Fibroblast of lung (primary cell): ENCODE measurements around the gene BUD31. TPM values are rescaled to one million over a fixed set of nuclear protein-coding genes. Genes with fewer than 3 reads are reported as not detected.

Experiments used
- DNase-seq, 2 donors: peaks; one replicate each; pipeline versions ENCODE4 v3.0.0 to v3.0.0-alpha.2; 2010; ENCODE audit warnings: low read depth in 2 of 2
- H2AFZ ChIP-seq: 2 replicates; pipeline ENCODE4 v1.5.1; 2012; ENCODE audit warnings: low read length, control low read depth, inconsistent platforms
- H3K27ac ChIP-seq: 2 replicates; pipeline ENCODE4 v1.5.1; 2011; ENCODE audit warnings: low read length, control low read depth; ENCODE audit not compliant: insufficient read depth
- H3K27me3 ChIP-seq: 2 replicates; pipeline ENCODE4 v1.5.1; 2011; ENCODE audit warnings: mild to moderate bottlenecking, low read length; ENCODE audit not compliant: control insufficient read depth, insufficient read depth
- H3K36me3 ChIP-seq: 2 replicates; pipeline ENCODE4 v1.5.1; 2011; ENCODE audit warnings: low read length; ENCODE audit not compliant: control insufficient read depth, insufficient read depth
- H3K4me1 ChIP-seq: 2 replicates; pipeline ENCODE4 v1.5.1; 2011; ENCODE audit warnings: low read length; ENCODE audit not compliant: control insufficient read depth, insufficient read depth; ENCODE audit errors: extremely low read depth
- H3K4me2 ChIP-seq: 2 replicates; pipeline ENCODE4 v1.5.1; 2011; ENCODE audit warnings: low read length, control low read depth; ENCODE audit not compliant: insufficient read depth; ENCODE audit errors: extremely low read depth
- H3K4me3 ChIP-seq, 4 experiments: fragments of 200-600 bp in 1 of 4; sonication (generic) in 1 of 4; replicated peaks in 1 of 4; 2 replicates each; pipeline ENCODE4 v1.5.1; 2011 to 2016; ENCODE audit warnings: low read length in 4 of 4, low read depth in 3 of 4, mild to moderate bottlenecking in 3 of 4, control low read depth in 2 of 4, inconsistent platforms in 1 of 4, mixed read lengths in 1 of 4; ENCODE audit not compliant: insufficient read depth in 1 of 4; ENCODE audit errors: control extremely low read depth in 1 of 4
- H3K79me2 ChIP-seq: 2 replicates; pipeline ENCODE4 v1.5.1; 2012; ENCODE audit warnings: mild to moderate bottlenecking, low read length, inconsistent platforms; ENCODE audit not compliant: control insufficient read depth, insufficient read depth
- H3K9ac ChIP-seq: 2 replicates; pipeline ENCODE4 v1.5.1; 2011; ENCODE audit warnings: mild to moderate bottlenecking, low read length, control low read depth; ENCODE audit not compliant: insufficient read depth
- H3K9me3 ChIP-seq: 2 replicates; pipeline ENCODE4 v1.5.1; 2012; ENCODE audit warnings: low read depth, low read length; ENCODE audit not compliant: control insufficient read depth, insufficient read depth
- H4K20me1 ChIP-seq: 2 replicates; pipeline ENCODE4 v1.5.1; 2011; ENCODE audit warnings: low read length; ENCODE audit not compliant: control insufficient read depth, insufficient read depth; ENCODE audit errors: extremely low read depth
- EZH2 ChIP-seq: IDR thresholded peaks from 2 replicates; pipeline ENCODE4 v1.5.1; 2012; ENCODE audit warnings: low read length, control low read depth, mild to moderate bottlenecking; ENCODE audit errors: missing control alignments
- polyA plus RNA-seq, 2 donors: library from polyadenylated mRNA; depleted of rRNA in 1 of 2; stranded (reverse) in 1 of 2; unstranded in 1 of 2; fragments of >200 nt; gene quantifications; 2 replicates each; pipeline ENCODE4 v1.2.1, GENCODE V29; 2011 to 2012; ENCODE audit warnings: missing spikeins in 1 of 2
- total RNA-seq: library from RNA; depleted of rRNA; stranded (reverse); fragments of >200 nt; gene quantifications from 2 replicates; pipeline ENCODE4 v1.2.1, GENCODE V29; 2014
- TF ChIP-seq, protein P1 (sequence below), 2 donors: IDR thresholded peaks in 1 of 2; conservative IDR thresholded peaks in 1 of 2; 1 replicate in 1 of 2; 2 replicates in 1 of 2; pipeline ENCODE4 v1.5.1; 2011 to 2012; ENCODE audit warnings: low read length in 2 of 2, control low read depth in 1 of 2, inconsistent platforms in 1 of 2, low read depth in 1 of 2, mild to moderate bottlenecking in 1 of 2

The BUD31 gene
- total and polyA plus RNA-seq, 2 donors (not counting 1 experiment from before 2014, with no cell fraction given): 83.4 to 114 TPM

- Histone ChIP-seq H3K79me2 (peaks cover 67% of the 10 kb centered on the region), H2AFZ (no peak overlapping the region), H3K9me3 (no peaks in the 10 kb centered on the region), H3K9ac (no peak overlapping the region), H3K27me3 (no peaks in the 10 kb centered on the region), H3K4me3 (no peak overlapping the region), H4K20me1 (no peaks in the 10 kb centered on the region), H3K4me2 (no peak overlapping the region), H3K36me3 (peaks cover 15% of the 10 kb centered on the region), H3K27ac (no peak overlapping the region), H3K4me1 (peaks cover 13% of the 10 kb centered on the region)
- DNase-seq: no peak
- TF ChIP-seq, protein P1, sequence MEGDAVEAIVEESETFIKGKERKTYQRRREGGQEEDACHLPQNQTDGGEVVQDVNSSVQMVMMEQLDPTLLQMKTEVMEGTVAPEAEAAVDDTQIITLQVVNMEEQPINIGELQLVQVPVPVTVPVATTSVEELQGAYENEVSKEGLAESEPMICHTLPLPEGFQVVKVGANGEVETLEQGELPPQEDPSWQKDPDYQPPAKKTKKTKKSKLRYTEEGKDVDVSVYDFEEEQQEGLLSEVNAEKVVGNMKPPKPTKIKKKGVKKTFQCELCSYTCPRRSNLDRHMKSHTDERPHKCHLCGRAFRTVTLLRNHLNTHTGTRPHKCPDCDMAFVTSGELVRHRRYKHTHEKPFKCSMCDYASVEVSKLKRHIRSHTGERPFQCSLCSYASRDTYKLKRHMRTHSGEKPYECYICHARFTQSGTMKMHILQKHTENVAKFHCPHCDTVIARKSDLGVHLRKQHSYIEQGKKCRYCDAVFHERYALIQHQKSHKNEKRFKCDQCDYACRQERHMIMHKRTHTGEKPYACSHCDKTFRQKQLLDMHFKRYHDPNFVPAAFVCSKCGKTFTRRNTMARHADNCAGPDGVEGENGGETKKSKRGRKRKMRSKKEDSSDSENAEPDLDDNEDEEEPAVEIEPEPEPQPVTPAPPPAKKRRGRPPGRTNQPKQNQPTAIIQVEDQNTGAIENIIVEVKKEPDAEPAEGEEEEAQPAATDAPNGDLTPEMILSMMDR (conservative IDR thresholded peaks at IDR 0.05 in 1 of 2, IDR thresholded peaks at IDR 0.05 in 1 of 2; ENCODE audit: low read depth in 1 of 2, low read length in 2 of 2): no peak
Measured at GRCh38 chr7:99404977-99405320, 3.8 kb upstream of the BUD31 start.

GRCh38 chr7:99406557-99406956 is 2.2 kb upstream of the BUD31 start:
- peak overlapping the region; percentile 100 for H3K4me2 ChIP-seq
- peaks cover 10% of the 10 kb centered on the region for H3K36me3 ChIP-seq
- H3K27ac ChIP-seq: no peak overlapping the region

GRCh38 chr7:99407872-99408378 is 844 bp upstream of the BUD31 start:
- peak overlapping the region; percentile 100 for H3K4me2 ChIP-seq
- peak overlapping the region; percentile 99 for H3K9ac ChIP-seq
- H3K36me3 ChIP-seq: peaks cover 10% of the 10 kb centered on the region
- peak; percentile 77 to 86 for DNase-seq
- peak overlapping the region; percentile 65 to 99 (median 86) for H3K4me3 ChIP-seq
- peak overlapping the region; percentile 58 for H2AFZ ChIP-seq
- peak overlapping the region; percentile 99 for H3K27ac ChIP-seq
- H3K4me1 ChIP-seq: peaks cover 16% of the 10 kb centered on the region
- no peak for TF ChIP-seq EZH2
- TF ChIP-seq, protein P1 (conservative IDR thresholded peaks at IDR 0.05 in 1 of 2, IDR thresholded peaks at IDR 0.05 in 1 of 2; ENCODE audit: low read depth in 1 of 2, low read length in 2 of 2): no peak
- H4K20me1 ChIP-seq: no peaks in the 10 kb centered on the region
- H3K27me3 ChIP-seq: no peaks in the 10 kb centered on the region
- H3K79me2 ChIP-seq: peaks cover 79% of the 10 kb centered on the region
- no peaks in the 10 kb centered on the region for H3K9me3 ChIP-seq

More at GRCh38 chr7:99406557-99406956, 2.2 kb upstream of the BUD31 start:
- Histone ChIP-seq H3K9me3 (no peaks in the 10 kb centered on the region), H3K79me2 (peaks cover 80% of the 10 kb centered on the region), H3K4me3 (peak overlapping the region in 2 of 4 experiments; percentile 98 to 99), H2AFZ (no peak overlapping the region), H3K27me3 (no peaks in the 10 kb centered on the region), H3K4me1 (peaks cover 16% of the 10 kb centered on the region), H4K20me1 (no peaks in the 10 kb centered on the region), H3K9ac (no peak overlapping the region)
- no peak for TF ChIP-seq EZH2
- TF ChIP-seq, protein P1 (conservative IDR thresholded peaks at IDR 0.05 in 1 of 2, IDR thresholded peaks at IDR 0.05 in 1 of 2; ENCODE audit: low read depth in 1 of 2, low read length in 2 of 2): no peak
- DNase-seq: no peak
